ENCODE data around the gene PRG2.

PRG2 gene

GRCh38 chr11:57396744-57397143, 6.3 kb upstream of the PRG2 start:
- DNase-seq (ENCODE audit: low read depth in 2 of 2): no peak

- DNase-seq (ENCODE audit: low read depth in 2 of 2): no peak
Observed at GRCh38 chr11:57395905-57396623, 5.6 kb upstream of the PRG2 start.

- DNase-seq (ENCODE audit: low read depth in 2 of 2): no peak
Observed at GRCh38 chr11:57394203-57394965, 3.9 kb upstream of the PRG2 start.

- DNase-seq (ENCODE audit: low read depth in 2 of 2): no peak
Observed at GRCh38 chr11:57392763-57393105, 2.3 kb upstream of the PRG2 start.

- DNase-seq (ENCODE audit: low read depth in 2 of 2): no peak
Observed at GRCh38 chr11:57392066-57392762, 1.8 kb upstream of the PRG2 start.

GRCh38 chr11:57391539-57391938, 1.1 kb upstream of the PRG2 start:
- no peak for DNase-seq (ENCODE audit: low read depth in 2 of 2)

GRCh38 chr11:57391111-57391510, 661 bp upstream of the PRG2 start:
- DNase-seq (ENCODE audit: low read depth in 2 of 2): no peak

GRCh38 chr11:57387289-57388030, 3.0 kb downstream of the PRG2 start:
- no peak for DNase-seq (ENCODE audit: low read depth in 2 of 2)

GRCh38 chr11:57386178-57386940, 4.1 kb downstream of the PRG2 start:
- no peak for DNase-seq (ENCODE audit: low read depth in 2 of 2)

GRCh38 chr11:57380975-57381374, 9.5 kb downstream of the PRG2 start, which contains the start of gene PRG3:
PRG3 (minus strand) TSS chr11:57381150; CDS start chr11:57380708, 442 bp downstream.
- no peak for DNase-seq (ENCODE audit: low read depth in 2 of 2)

GRCh38 chr11:57379732-57380131, 10.7 kb downstream of the PRG2 start:
- no peak for DNase-seq (ENCODE audit: low read depth in 2 of 2)

GRCh38 chr11:57378186-57378585, 12.3 kb downstream of the PRG2 start:
- no peak for DNase-seq (ENCODE audit: low read depth in 2 of 2)

GRCh38 chr11:57377107-57377506, 13.3 kb downstream of the PRG2 start:
- DNase-seq (ENCODE audit: low read depth in 2 of 2): no peak

- no peak for DNase-seq (ENCODE audit: low read depth in 2 of 2)
Observed at GRCh38 chr11:57376095-57377090, 14.1 kb downstream of the PRG2 start.

GRCh38 chr11:57375490-57375889, 15.0 kb downstream of the PRG2 start:
- DNase-seq (ENCODE audit: low read depth in 2 of 2): no peak

- DNase-seq (ENCODE audit: low read depth in 2 of 2): no peak
Observed at GRCh38 chr11:57374966-57375365, 15.5 kb downstream of the PRG2 start.

- no peak for DNase-seq (ENCODE audit: low read depth in 2 of 2)
Observed at GRCh38 chr11:57373146-57373545, 17.3 kb downstream of the PRG2 start.

GRCh38 chr11:57370941-57371340, 19.5 kb downstream of the PRG2 start:
- no peak for DNase-seq (ENCODE audit: low read depth in 2 of 2)

- no peak for DNase-seq (ENCODE audit: low read depth in 2 of 2)
Observed at GRCh38 chr11:57370251-57370650, 20.2 kb downstream of the PRG2 start.

- DNase-seq (ENCODE audit: low read depth in 2 of 2): no peak
Observed at GRCh38 chr11:57368845-57369232, 21.6 kb downstream of the PRG2 start.
